HEK293 (cell line): ENCODE results near the gene MISFA.
A peak's percentile ranks its signal among the peaks of the same experiment; 100 is the strongest.

Experiments
- CTCF ChIA-PET: fragments of 350-600 bp; formaldehyde crosslinking; extraction: SDS; loops from one replicate; lab custom pipeline; 2021; ENCODE audit warnings: antibody characterized with exemption; lab: Yijun Ruan, JAX
- POLR2A ChIA-PET: fragments of 300-600 bp; formaldehyde crosslinking; extraction: SDS; loops from one replicate; lab custom pipeline; 2020; ENCODE audit warnings: antibody characterized with exemption, inconsistent platforms; lab: Yijun Ruan, JAX
- H3K27ac ChIP-seq: fragments of 200-500 bp; sonication (Bioruptor generic); 2 replicates; pipeline ENCODE4 v1.5.1; 2014; ENCODE audit warnings: low read depth, low read length, control low read depth, inconsistent platforms; ENCODE audit errors: extremely low read depth
- H3K36me3 ChIP-seq, 2 experiments: fragments of 200-500 bp in 1 of 2; sonication (Bioruptor generic) in 1 of 2; 1 replicate in 1 of 2; 2 replicates in 1 of 2; pipeline ENCODE4 v1.5.1; 2014 to 2017; ENCODE audit warnings: inconsistent platforms in 2 of 2, low read length in 2 of 2; ENCODE audit not compliant: control insufficient read depth in 2 of 2, insufficient read depth in 1 of 2
- H3K4me1 ChIP-seq: fragments of 200-500 bp; sonication (Bioruptor generic); 2 replicates; pipeline ENCODE4 v1.5.1; 2014; ENCODE audit warnings: mild to moderate bottlenecking, low read length, inconsistent platforms; ENCODE audit not compliant: control insufficient read depth, insufficient read depth
- H3K4me3 ChIP-seq: 2 replicates; pipeline ENCODE4 v1.5.1; 2011; ENCODE audit warnings: low read depth, mild to moderate bottlenecking, control low read depth, low read length, moderate library complexity
- H3K9me3 ChIP-seq: fragments of 200-500 bp; sonication (Bioruptor generic); 2 replicates; pipeline ENCODE4 v1.5.1; 2014; ENCODE audit warnings: low read depth, low read length, inconsistent platforms; ENCODE audit not compliant: control insufficient read depth, insufficient read depth
- BCL11B ChIP-seq: fragments of 450-650 bp; formaldehyde crosslinking; IDR thresholded peaks from 2 replicates; pipeline ENCODE4 v1.5.1; 2016; ENCODE audit warnings: low read depth, missing biosample characterization, missing genetic modification characterization
- GLIS2 ChIP-seq: fragments of 450-650 bp; formaldehyde crosslinking; IDR thresholded peaks from 2 replicates; pipeline ENCODE4 v1.5.1; 2016; ENCODE audit warnings: missing biosample characterization, missing genetic modification characterization
- KLF10 ChIP-seq: fragments of 450-650 bp; IDR thresholded peaks from 2 replicates; pipeline ENCODE4 v1.5.1; 2018; ENCODE audit warnings: missing biosample characterization, mild to moderate bottlenecking, missing genetic modification characterization
- KLF9 ChIP-seq: fragments of 450-650 bp; formaldehyde crosslinking; IDR thresholded peaks from 2 replicates; pipeline ENCODE4 v1.5.1; 2016; ENCODE audit warnings: missing biosample characterization, missing genetic modification characterization, low read depth
- SCRT2 ChIP-seq: fragments of 450-650 bp; formaldehyde crosslinking; IDR thresholded peaks from 2 replicates; pipeline ENCODE4 v1.5.1; 2016; ENCODE audit warnings: missing biosample characterization, missing genetic modification characterization
- TSHZ1 ChIP-seq: fragments of 450-650 bp; formaldehyde crosslinking; IDR thresholded peaks from 2 replicates; pipeline ENCODE4 v1.5.1; 2016; ENCODE audit warnings: missing biosample characterization, missing genetic modification characterization, borderline replicate concordance
- ZBTB17 ChIP-seq: fragments of 450-650 bp; formaldehyde crosslinking; IDR thresholded peaks from 2 replicates; pipeline ENCODE4 v1.5.1; 2016; ENCODE audit warnings: missing biosample characterization, missing genetic modification characterization
- ZBTB20 ChIP-seq: fragments of 450-650 bp; formaldehyde crosslinking; IDR thresholded peaks from 2 replicates; pipeline ENCODE4 v1.5.1; 2016; ENCODE audit warnings: missing biosample characterization, missing genetic modification characterization
- ZFP37 ChIP-seq: fragments of 450-650 bp; formaldehyde crosslinking; IDR thresholded peaks from 2 replicates; pipeline ENCODE4 v1.5.1; 2016; ENCODE audit warnings: missing biosample characterization, missing genetic modification characterization
- ZNF112 ChIP-seq: fragments of 450-650 bp; formaldehyde crosslinking; IDR thresholded peaks from 2 replicates; pipeline ENCODE4 v1.5.0; 2017; ENCODE audit warnings: missing biosample characterization, missing genetic modification characterization
- ZNF121 ChIP-seq: fragments of 450-650 bp; formaldehyde crosslinking; IDR thresholded peaks from 2 replicates; pipeline ENCODE4 v1.5.1; 2016; ENCODE audit warnings: missing biosample characterization, missing genetic modification characterization
- ZNF184 ChIP-seq: fragments of 450-650 bp; IDR thresholded peaks from 2 replicates; pipeline ENCODE4 v1.5.1; 2018; ENCODE audit warnings: missing biosample characterization, mild to moderate bottlenecking, missing genetic modification characterization
- ZNF211 ChIP-seq: fragments of 450-650 bp; formaldehyde crosslinking; IDR thresholded peaks from 2 replicates; pipeline ENCODE4 v1.5.1; 2016; ENCODE audit warnings: low read depth, missing biosample characterization, missing genetic modification characterization
- ZNF416 ChIP-seq: fragments of 450-650 bp; formaldehyde crosslinking; IDR thresholded peaks from 2 replicates; pipeline ENCODE4 v1.5.1; 2016; ENCODE audit warnings: missing biosample characterization, missing genetic modification characterization
- ZNF426 ChIP-seq: fragments of 450-650 bp; formaldehyde crosslinking; IDR thresholded peaks from 2 replicates; pipeline ENCODE4 v1.5.1; 2017; ENCODE audit warnings: missing biosample characterization, missing genetic modification characterization, mild to moderate bottlenecking, inconsistent platforms, moderate library complexity
- ZNF621 ChIP-seq: fragments of 450-650 bp; formaldehyde crosslinking; IDR thresholded peaks from 2 replicates; pipeline ENCODE4 v1.5.1; 2017; ENCODE audit warnings: missing biosample characterization, missing genetic modification characterization
- ZNF837 ChIP-seq: fragments of 450-650 bp; formaldehyde crosslinking; IDR thresholded peaks from 2 replicates; pipeline ENCODE4 v1.5.1; 2016; ENCODE audit warnings: missing biosample characterization, missing genetic modification characterization
- TF ChIP-seq, protein P1 (sequence below): fragments of 450-650 bp; formaldehyde crosslinking; IDR thresholded peaks from 2 replicates; pipeline ENCODE4 v1.5.1; 2017; ENCODE audit warnings: missing biosample characterization, mild to moderate bottlenecking, missing genetic modification characterization, moderate library complexity
- TF ChIP-seq, protein P2 (sequence below): fragments of 450-650 bp; formaldehyde crosslinking; IDR thresholded peaks from 2 replicates; pipeline ENCODE4 v1.5.1; 2016; ENCODE audit warnings: missing biosample characterization, missing genetic modification characterization

MISFA gene

GRCh38 chr11:18624161-18624560 is 24.6 kb downstream of the MISFA start (continued):
- no peak for TF ChIP-seq TSHZ1
- TF ChIP-seq, all 188 proteins: peak for 0

DNA sequence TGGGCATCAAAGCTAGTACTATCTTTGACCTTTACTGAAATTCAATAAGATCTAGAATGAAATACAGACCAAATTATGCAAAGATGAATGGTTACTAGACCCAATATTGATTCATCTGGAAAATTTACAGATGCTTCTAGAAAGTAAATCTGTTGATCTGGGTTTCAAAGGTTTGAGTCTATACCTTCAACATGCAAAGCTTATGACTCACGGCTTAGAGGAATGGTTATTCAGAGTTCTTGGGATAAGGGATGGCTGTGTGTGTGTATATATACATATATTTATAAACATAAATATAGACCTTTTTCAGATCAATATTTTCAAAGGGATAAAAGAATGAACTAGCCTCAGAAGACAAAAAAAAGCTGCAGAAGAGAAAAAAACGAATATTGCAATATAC is 33.3 kb downstream of the MISFA start:
- Histone ChIP-seq H3K27ac (no peak overlapping the region), H3K4me3 (peak overlapping the region; percentile 91), H3K9me3 (no peaks in the 10 kb centered on the region), H3K36me3 (no peaks in the 10 kb centered on the region), H3K4me1 (no peaks in the 10 kb centered on the region)
- no peak for TF ChIP-seq ZNF426 (tag by site-specific recombination)
- TF ChIP-seq ZNF112 (tag by site-specific recombination) = no peak
- no peak for TF ChIP-seq ZNF121
- no peak for TF ChIP-seq ZNF621 (tag by site-specific recombination)
- TF ChIP-seq KLF10 (tag by site-specific recombination) = no peak
- TF ChIP-seq ZNF416 (tag by site-specific recombination) = no peak
- ChIA-PET POLR2A (interaction anchor here (0.7 to 2.3 kb wide), 6 partner anchors 9 to 238 kb away, joined by 3 to 21 read pairs (median 5); partner anchors contain the start of genes LDHA, TMEM86A and TSG101), CTCF (interaction anchor here (0.6 to 2.5 kb wide), 8 partner anchors 8 to 1243 kb away, joined by 3 to 18 read pairs (median 4); no protein-coding TSS in a partner anchor)

DNA sequence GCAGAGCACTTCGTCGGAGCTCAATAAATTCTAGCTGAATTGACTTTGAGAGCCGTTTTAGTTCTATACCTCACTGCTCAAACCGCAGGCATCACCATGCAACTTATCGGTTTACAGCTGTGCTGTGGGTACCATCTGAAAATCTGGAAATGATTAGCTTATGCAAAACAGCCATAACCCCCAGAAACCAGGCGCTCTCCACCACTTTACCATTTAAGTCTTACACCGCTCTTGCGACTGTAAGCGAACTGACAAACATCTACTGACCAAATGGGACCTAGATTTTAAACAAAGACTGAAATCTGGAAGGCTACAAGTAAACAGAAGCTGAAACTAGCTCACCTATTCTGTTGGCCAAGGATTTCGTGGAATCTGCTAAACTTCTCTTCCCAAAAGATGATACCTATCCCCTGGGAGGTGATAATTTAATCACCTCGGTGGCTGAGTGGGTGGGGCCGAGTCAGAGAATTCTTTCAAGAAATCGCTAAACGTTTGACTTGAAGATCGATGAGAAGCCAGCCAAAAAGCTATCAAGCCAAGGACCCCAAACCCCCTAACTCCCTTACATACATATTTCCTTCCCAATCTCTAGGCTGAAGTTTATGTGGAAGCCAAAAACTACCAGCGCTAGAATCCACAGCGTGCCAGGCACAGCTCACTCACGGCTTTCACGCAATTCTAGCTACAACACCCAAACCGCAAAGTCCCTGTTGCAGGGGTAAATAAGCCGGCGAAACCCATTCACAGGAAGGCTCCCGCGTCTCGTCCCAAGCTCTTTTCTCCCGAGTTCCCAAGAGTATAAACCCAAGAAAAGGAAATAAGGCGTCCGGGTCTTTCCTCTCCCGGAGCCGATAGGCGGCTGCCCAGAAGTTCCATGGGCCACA is 33.9 kb downstream of the MISFA start:
- H3K27ac ChIP-seq = peak overlapping the region; percentile 18; the same call in 1 of the 2 replicates
- ChIA-PET POLR2A (interaction anchor here (0.6 to 2.3 kb wide), 17 partner anchors 10 to 528 kb away, joined by 3 to 21 read pairs (median 4); partner anchors contain the start of genes LDHA, SAAL1, TMEM86A and TSG101), CTCF (interaction anchor here (0.6 to 2.5 kb wide), 8 partner anchors 9 to 1244 kb away, joined by 3 to 18 read pairs (median 3); no protein-coding TSS in a partner anchor)
- no peaks in the 10 kb centered on the region for H3K36me3 ChIP-seq
- H3K4me3 ChIP-seq = peak overlapping the region; percentile 91
- no peaks in the 10 kb centered on the region for H3K9me3 ChIP-seq
- H3K4me1 ChIP-seq = no peaks in the 10 kb centered on the region
- TF ChIP-seq BCL11B (no peak), ZBTB17 (tag by site-specific recombination) (0 out of 2 replicates have a peak, but pooled peaks have one; percentile 20), ZNF837 (tag by site-specific recombination) (no peak), ZFP37 (tag by site-specific recombination) (no peak), ZNF211 (no peak), SCRT2 (tag by site-specific recombination) (0 out of 2 replicates have a peak, but pooled peaks have one; percentile 9)

DNA sequence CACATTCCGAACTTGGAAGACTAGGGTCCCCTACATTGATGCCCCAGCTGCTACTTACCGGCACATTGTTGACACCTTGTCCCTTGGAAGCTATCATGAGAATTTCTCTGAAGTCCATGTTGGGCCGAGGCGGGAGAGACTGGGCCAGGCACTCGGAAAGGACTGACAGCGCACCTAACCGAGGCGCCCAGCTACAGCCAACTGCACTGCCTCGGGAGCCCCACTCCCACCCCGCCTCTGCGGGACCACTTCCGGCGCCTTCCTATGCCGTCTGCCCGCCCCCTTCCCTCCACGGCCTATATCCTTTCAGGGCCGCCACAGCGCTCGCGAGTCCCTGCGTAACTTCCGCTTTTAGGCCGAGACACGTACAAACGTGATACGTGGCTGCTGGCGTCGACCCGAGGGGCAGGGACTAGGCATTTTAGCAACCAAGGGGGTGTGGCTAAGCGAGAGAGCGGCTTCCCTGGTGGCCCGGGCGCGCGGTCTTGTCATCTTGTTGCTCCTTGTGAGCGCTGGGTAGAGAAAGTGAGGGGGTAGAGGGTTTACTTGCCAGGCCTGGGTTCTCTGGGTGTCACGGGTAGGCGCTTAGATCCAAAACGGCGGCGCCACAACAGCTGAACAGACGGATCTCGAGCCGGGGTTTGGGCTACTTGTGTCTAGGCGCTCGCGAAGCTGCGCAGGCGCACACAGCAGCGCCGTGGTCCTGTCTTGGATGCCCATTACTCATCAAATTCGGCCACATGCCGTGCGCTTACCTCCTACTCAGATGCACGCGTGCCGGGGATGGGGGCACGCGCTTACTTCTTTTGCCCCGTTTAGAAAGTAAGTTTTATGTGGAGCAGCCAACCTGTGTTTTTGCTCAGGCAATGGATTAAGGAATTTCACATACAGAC is 34.8 kb downstream of the MISFA start, which contains the start of gene SPTY2D1:
SPTY2D1 (minus strand) TSS at position 203 of the 893 bp plus-strand sequence; CDS start at position 118, 85 bp downstream.
- POLR2A ChIA-PET = interaction anchor here (0.5 to 2.3 kb wide), 15 partner anchors 11 to 528 kb away, joined by 3 to 21 read pairs (median 4); partner anchors contain the start of genes LDHA, SAAL1, TMEM86A and TSG101
- peak within 1 kb of the TSS; percentile 73 for H3K27ac ChIP-seq
- no peaks in the 10 kb centered on the region for H3K4me1 ChIP-seq
- CTCF ChIA-PET = interaction anchor here (0.7 to 2.5 kb wide), 3 partner anchors 17 to 903 kb away, joined by 3 to 18 read pairs (median 3); no protein-coding TSS in a partner anchor
- H3K36me3 ChIP-seq = no peaks in the 10 kb centered on the region
- peak within 1 kb of the TSS; percentile 91 for H3K4me3 ChIP-seq
- H3K9me3 ChIP-seq = no peaks in the 10 kb centered on the region
- TF ChIP-seq KLF10 (tag by site-specific recombination) (peak; percentile 56; the same call in 1 of the 2 replicates), KLF9 (tag by site-specific recombination) (peak; percentile 90), ZNF184 (no peak), ZBTB20 (peak; percentile 63; the same call in 1 of the 2 replicates), ZBTB17 (tag by site-specific recombination) (peak; percentile 60), GLIS2 (tag by site-specific recombination) (peak; percentile 60)
- TF ChIP-seq, protein P1, sequence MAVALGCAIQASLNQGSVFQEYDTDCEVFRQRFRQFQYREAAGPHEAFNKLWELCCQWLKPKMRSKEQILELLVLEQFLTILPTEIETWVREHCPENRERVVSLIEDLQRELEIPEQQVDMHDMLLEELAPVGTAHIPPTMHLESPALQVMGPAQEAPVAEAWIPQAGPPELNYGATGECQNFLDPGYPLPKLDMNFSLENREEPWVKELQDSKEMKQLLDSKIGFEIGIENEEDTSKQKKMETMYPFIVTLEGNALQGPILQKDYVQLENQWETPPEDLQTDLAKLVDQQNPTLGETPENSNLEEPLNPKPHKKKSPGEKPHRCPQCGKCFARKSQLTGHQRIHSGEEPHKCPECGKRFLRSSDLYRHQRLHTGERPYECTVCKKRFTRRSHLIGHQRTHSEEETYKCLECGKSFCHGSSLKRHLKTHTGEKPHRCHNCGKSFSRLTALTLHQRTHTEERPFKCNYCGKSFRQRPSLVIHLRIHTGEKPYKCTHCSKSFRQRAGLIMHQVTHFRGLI (tag by site-specific recombination) = 0 out of 2 replicates have a peak, but pooled peaks have one; percentile 25
- TF ChIP-seq, protein P2, sequence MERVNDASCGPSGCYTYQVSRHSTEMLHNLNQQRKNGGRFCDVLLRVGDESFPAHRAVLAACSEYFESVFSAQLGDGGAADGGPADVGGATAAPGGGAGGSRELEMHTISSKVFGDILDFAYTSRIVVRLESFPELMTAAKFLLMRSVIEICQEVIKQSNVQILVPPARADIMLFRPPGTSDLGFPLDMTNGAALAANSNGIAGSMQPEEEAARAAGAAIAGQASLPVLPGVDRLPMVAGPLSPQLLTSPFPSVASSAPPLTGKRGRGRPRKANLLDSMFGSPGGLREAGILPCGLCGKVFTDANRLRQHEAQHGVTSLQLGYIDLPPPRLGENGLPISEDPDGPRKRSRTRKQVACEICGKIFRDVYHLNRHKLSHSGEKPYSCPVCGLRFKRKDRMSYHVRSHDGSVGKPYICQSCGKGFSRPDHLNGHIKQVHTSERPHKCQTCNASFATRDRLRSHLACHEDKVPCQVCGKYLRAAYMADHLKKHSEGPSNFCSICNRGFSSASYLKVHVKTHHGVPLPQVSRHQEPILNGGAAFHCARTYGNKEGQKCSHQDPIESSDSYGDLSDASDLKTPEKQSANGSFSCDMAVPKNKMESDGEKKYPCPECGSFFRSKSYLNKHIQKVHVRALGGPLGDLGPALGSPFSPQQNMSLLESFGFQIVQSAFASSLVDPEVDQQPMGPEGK = peak; percentile 61
